HG03066 (cell line): ENCODE results near the gene TMPRSS13.
"Not testable (repeated sequence)": the region's sequence is repeated elsewhere in the genome, so short reads cannot be mapped to it uniquely, and the experiment has no call there.

Experiments used
- ATAC-seq: cut with Tn5 transposase; IDR thresholded peaks from one replicate; pipeline ENCODE4 v1.9.1; 2021; ENCODE audit warnings: low read depth; ENCODE audit not compliant: unreplicated experiment

Gene TMPRSS13

DNA sequence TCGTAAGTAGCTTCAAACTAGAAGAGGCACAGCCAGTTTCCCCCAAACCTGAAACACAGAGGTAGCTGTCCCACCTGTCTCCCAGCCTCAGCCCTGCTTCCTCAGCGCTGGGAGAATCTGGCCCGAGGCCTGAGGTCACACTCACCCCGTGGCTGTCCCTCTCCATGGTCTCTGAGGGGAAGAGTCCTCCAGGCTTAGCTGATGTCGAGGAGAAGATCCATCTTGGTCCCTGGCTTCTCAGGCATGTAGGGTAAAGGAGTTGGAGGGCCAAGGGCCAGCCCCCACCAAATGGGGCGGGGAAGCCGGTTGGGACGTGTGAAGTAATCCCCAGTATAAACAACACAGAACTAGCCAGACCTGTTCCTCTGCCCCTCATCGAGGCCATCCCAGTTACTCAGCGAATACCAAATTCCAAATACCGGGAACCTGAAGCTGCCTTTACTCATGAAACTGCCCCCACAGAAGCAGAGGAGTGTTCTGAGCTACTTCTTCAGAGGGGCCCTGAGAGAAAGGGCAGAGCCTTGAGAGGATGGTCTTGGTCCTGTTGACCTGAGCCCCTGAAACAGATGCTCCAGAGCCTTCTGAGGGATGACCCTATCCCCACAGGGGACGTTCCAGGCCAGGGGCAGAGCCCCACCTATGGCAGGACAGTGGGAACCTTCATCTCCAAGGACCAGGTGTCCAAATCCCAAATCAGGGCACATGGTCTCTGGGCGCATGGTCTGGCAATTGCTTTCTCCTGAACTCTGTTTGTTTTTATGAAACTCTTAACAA lies at the start of gene TMPRSS13:
TSS of gene TMPRSS13 (minus strand) at position 261 of the 774 bp plus-strand sequence. CDS start at position 166, 95 bp downstream.
- ATAC-seq = no peak

DNA sequence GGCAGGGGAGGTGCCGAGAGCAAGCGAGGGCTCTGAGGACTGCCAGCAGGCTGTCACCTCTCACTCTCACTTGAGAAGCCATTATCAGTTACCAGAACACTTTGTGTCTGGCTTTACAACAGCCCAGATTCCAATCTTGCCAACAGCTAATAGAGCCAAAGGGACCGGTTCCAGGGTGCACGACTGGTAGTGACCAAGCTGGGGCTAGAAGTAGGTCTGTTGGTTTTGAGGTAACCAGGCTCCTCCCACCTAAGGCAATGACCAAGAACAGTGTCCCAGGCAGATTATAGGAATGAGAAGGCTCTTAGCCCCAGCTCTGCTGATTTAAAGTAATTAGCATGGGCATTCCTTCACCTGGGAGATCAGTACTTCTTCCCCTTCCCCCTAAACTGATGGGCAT lies 49.8 kb upstream of the TMPRSS13 start:
- no peak for ATAC-seq

GRCh38 chr11:117978291-117978910 lies 49.2 kb upstream of the TMPRSS13 start:
- not testable (repeated sequence) for ATAC-seq

DNA sequence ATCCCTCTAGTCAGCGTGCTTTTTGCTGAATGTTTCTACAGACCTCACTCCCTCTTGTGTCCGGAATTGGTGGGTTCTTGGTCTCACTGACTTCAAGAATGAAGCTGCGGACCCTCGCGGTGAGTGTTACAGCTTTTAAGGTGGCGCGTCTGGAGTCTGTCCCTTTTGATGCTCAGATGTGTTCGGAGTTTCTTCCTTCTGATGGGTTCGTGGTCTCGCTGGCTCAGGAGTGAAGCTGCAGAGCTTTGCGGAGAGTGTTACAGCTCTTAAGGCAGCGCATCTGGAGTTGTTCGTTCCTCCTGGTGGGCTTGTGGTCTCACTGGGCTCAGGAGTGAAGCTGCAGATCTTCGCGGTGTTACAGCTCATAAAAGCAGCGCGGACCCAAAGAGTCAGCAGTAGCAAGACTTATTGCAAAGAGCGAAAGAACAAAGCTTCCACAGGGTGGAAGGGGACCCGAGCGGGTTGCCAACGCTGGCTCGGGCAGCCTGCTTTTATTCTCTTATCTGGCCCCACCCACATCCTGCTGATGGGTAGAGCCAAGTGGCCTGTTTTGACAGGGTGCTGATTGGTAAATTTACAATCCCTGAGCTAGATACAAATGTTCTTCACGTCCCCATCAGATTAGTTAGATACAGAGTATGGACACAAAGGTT lies 48.5 kb upstream of the TMPRSS13 start:
- ATAC-seq = not testable (repeated sequence)

GRCh38 chr11:117977029-117977428 lies 47.8 kb upstream of the TMPRSS13 start:
- ATAC-seq = no peak

GRCh38 chr11:117976445-117976844 lies 47.2 kb upstream of the TMPRSS13 start:
- no peak for ATAC-seq

GRCh38 chr11:117973503-117973860 lies 44.3 kb upstream of the TMPRSS13 start:
- ATAC-seq = no peak

GRCh38 chr11:117972629-117973502 lies 43.7 kb upstream of the TMPRSS13 start:
- ATAC-seq = no peak

GRCh38 chr11:117972044-117972443 lies 42.8 kb upstream of the TMPRSS13 start:
- no peak for ATAC-seq

GRCh38 chr11:117970400-117971024 lies 41.3 kb upstream of the TMPRSS13 start:
- no peak for ATAC-seq

- no peak for ATAC-seq
These were observed 40.2 kb upstream of the TMPRSS13 start for GRCh38 chr11:117969160-117969991.

GRCh38 chr11:117966908-117967307 lies 37.7 kb upstream of the TMPRSS13 start:
- ATAC-seq = no peak

DNA sequence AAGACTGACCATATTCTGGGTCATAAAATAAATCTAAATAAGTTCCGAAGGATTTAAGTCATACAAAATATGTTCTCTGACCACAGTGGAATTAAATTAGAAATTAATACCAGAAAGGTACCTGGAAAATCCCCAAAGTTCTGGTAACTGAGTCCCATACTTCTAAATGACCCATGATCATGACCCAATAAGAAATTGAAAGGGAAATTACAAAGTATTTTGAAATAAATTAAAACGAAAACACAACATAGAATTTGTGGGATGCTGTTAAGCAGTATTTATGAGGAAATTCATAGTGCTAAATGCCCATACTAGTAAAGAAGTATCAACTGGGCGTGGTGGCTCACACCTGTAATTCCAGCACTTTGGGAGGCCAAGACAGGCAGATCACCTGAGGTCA lies 33.6 kb upstream of the TMPRSS13 start:
- no peak for ATAC-seq

DNA sequence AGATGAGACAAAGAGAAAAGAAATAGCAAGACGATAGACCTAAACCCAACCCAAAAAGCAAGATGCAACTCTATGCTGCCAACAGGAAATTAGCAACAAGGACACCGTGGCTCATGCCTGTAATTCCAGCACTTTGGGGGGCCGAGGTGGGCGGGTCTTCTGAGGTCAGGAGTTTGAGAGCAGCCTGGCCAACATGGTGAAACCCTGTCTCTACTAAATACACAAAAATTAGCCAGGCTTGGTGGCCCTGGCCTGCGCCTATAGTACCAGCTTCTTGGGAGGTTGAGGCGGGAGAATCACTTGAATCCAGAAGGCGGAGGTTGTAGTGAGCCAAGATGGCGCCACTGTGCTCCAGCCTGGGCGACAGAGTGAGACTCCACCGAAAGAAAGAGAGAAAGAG lies 32.7 kb upstream of the TMPRSS13 start:
- ATAC-seq = no peak

- ATAC-seq = no peak
These were observed 31.2 kb upstream of the TMPRSS13 start for GRCh38 chr11:117960406-117960805.

DNA sequence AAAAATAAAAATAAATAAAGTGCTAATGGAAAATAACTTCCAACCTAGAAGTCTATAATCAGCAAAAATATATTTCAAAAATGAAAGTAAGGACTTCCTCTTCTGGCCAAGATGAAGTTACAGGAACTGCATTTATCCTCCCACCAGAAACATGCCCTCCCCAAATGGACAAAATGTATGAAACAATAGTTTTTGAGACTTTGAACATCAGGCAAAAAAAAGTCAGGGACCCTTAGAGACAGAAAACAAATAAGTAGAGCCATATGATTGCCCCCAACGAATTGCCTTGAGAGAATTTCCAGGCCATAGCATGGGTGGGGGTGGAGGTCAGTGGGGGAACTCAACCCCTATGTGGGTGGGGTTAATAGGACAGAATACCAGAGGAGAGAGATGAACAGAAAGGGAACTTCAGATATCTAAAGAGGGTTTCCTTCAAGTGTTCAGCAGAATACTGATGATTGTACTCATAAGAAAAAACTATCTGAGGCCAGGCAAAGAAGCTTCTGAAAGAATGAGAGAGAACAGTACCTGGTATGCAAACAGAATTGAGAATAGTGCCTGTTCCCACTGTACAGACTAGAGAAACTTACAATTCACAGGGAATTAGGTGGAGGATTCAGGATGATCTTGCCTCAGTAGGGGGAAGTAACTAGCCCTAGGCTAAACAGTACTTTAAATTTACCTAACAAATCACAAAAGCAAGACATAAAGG lies 30.4 kb upstream of the TMPRSS13 start:
- ATAC-seq = no peak

GRCh38 chr11:117958949-117959348 lies 29.7 kb upstream of the TMPRSS13 start:
- no peak for ATAC-seq

DNA sequence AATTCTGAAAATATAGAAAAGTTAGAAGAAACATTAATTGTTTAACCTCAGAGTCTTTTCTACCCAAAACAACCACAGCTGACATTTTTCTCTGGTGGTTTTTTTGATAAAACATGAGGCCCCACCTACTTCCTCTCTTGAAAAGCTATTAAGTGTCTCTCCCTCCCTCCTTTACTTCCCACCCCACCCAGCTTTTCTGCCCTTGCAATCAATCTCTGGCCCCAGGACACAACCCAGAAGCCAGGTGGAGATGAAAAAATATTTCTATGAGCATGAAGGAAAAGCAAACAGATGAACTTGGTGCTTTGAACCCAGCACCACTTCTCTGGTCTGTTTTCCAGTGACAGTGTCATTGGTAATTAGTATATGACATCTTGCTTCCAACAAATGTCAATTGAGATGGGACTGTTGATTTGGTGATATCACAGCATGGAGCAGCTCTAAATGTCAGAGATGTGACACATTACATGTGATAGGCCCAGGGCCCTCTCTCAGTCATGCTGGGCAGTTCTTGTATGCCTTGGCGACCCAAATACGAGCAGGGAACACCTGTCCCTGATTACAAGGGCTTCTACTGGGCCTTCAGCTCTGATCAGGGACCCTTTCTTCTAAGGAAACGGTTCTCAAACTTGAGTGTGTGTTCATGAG lies 23.9 kb upstream of the TMPRSS13 start:
- ATAC-seq = no peak
